ENCODE measurements around the gene SLC13A3.
"Not testable (repeated sequence)": the region's sequence is repeated elsewhere in the genome, so short reads cannot be mapped to it uniquely, and the experiment has no call there.

Gene SLC13A3

DNA sequence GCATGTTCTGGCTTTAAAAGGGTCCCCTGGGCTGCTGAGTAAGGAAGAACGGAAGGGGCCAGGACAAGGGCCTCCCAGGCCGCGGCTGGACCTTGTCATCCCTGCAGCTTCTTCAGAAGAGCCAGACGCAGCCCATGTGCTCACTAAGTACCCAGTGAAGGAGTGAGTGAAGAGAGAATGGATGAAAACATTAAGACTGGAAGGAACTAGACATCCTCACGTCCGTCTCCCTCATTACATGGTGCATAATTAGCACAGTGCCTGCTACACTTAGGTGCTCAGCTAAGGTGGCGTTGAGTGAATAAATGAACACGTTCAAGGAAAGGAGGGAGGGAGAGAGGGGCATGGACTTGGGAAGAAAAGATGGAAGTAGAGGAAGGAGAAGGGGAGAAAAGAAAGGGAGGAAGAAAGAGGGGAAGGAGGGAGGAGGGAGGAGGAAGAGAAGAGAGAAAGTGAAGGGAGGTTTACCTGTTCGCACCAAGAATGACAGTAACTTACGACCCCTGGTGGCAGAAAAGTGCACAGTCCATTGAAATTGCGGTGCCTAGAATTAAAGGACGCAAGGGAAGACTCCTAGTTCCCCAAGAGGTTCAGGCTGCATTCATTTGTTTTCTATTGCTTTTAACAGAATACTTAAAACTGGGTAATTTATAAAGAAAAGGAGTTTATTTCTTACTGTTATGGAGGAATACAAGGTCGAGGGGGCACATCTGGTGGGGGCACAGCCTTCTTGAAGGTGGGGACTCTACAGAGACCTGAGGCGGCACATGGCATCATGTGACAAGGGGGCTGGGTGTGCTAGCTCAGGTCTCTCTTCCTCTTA, 30.0 kb upstream of the SLC13A3 start:
- peak; percentile 77 for DNase-seq

DNA sequence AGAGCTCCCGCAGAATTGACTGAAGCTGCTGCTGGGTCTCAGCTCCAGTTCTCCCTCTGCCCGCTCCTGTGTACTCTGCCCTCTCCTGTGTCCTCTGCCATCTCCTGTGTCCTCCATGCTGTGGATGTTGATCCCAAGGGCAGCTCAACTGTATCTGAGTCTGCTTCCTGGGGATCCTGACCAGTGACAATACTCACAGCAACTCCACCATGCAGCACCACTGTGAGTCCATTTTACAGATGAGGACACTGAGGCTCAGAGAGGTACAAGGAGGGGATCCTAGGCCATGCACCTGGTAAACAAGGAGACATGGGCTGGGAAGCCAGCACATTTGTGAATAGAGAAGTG, 29.4 kb upstream of the SLC13A3 start:
- no peak for DNase-seq

- DNase-seq, result no peak
Observed at GRCh38 chr20:46678516-46678915, 27.3 kb upstream of the SLC13A3 start.

DNA sequence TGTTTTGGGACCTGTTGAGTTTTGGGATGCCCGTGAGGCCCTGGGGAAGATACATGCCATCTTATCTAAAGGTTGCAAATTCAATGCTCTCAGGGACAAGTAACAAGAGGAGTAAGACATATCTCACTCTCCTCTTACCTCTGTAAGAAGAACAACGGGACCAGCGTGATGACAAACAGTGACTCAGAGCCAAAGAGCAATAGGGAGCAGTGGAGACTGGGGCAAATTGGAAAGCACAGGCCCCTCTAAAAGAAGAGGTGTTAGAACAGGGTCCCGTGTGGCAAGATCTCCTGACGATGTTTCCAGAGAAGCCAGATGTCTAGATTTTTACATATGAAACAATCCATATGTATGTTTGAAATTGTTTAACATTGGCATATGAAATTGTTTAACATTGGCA, 26.3 kb upstream of the SLC13A3 start:
- DNase-seq, result no peak

DNA sequence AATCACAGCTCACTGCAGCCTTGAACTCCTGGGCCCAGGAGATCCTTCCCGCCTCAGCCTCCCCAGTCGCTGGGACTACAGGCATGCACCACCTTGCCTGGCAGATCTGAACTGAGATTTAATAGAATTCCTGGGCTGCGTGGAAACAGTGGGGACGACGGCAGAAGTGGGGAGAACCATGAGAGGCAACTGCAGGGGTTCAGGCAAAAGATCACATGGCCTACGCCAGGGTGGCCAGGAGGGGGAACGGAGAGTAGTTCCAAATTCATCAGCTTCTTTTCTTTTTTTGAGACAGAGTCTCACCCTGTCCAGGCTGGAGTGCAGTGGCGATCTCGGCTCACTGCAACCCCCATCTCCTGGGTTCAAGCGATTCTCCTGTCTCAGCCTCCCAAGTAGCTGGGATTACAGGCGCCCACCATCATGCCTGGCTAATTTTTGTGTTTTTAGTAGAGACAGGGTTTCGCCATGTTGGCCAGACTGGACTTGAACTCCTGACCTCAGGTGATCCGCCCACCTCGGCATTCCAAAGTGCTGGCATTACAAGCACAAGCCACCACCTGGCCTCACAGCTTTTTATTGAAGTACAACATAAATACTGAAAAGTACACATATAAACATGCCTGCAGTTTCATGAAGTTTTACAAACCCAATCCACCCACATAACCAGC, 25.5 kb upstream of the SLC13A3 start:
- DNase-seq, result not testable (repeated sequence)

- no peak for DNase-seq
Observed at GRCh38 chr20:46674253-46675083, 23.2 kb upstream of the SLC13A3 start.

GRCh38 chr20:46673394-46674252, 22.4 kb upstream of the SLC13A3 start:
- DNase-seq, result no peak

GRCh38 chr20:46672543-46673148, 21.4 kb upstream of the SLC13A3 start:
- no peak for DNase-seq

GRCh38 chr20:46671866-46672542, 20.7 kb upstream of the SLC13A3 start:
- no peak for DNase-seq

DNA sequence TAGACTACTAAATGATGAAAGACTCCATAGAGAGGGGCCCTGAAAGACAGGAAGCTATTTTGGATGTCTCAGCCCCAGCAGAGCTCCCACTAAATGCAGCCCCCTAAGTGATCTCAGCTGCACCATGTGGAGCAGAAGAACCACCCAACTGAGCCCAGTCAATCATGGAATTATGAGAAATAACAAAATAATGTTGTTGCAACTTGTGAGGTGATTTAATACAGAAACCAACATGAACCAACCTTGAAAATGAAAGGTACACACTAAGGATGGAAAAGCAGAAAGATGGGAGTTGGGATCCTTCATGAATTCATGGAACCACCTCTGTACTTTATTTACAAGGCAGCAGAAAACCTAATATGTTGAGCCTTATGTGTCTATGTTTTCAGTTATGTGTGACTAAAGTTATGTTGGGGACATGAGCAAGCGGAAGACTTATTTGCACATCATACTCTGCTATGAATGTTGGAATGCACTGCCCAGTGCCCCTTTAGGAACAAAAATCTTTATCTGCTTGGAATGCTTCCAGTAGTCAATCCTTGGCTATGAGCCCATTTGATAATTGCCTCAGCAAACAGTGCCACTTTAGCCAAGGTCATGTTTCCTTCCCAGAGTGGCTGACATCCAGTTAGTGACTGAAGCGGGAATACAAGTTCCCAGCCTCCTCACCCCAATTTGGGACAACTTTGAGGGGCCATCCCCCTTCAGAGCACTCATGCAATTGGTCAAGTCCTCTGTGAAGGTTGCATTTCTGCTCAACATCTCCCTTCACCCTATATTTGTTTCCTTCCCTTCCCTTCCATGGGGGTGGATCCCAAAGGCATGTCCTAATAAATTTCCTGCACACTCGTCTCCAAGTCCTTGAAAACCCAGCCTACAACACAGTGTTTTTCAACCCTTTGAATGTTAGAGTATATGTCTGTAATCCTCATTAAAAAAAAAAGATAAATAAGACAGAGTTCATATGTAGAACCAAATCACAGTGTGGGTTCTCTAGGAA, 19.6 kb upstream of the SLC13A3 start:
- no peak for DNase-seq

GRCh38 chr20:46670228-46670584, 18.9 kb upstream of the SLC13A3 start:
- DNase-seq, result no peak

GRCh38 chr20:46666818-46667515, 15.7 kb upstream of the SLC13A3 start:
- no peak for DNase-seq

DNA sequence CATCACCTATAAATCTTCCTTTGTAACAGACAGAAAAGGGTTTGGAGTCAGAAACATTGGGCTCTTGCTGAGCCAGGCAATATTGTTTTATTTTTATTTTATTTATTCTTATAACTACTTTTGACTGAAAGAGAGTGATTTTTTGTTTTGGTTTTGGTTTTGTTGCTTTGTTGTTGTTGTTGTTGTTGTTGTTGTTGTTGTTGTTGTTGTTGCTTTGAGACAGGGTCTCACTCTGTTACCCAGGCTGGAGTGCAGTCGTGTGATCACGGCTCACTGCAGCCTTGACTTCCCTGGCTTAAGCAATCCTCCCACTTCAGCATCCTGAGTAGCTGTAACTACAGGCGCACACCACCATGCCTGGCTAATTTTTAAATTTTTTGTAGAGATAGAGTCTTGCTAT, 15.0 kb upstream of the SLC13A3 start:
- DNase-seq, result no peak

DNA sequence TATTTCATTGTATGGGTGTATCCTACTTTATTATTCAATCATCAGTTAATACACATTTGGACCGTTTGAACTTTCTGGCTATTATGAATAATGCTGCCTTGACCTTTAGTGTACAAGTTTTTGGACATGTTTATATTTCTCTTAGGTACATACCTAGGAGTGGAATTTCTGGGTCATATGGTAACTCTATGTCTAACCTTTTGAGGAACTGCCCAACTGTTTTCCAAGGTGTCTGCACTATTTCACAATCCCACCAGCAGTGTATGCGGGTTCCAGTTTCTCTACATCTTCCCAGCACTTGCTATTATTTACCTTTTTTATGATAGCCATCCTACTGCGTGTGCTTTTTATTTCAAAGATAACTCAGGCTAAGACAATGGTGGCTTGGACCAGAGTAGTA, 14.3 kb upstream of the SLC13A3 start:
- DNase-seq, result no peak

- no peak for DNase-seq
Observed at GRCh38 chr20:46663531-46663930, 12.3 kb upstream of the SLC13A3 start.

- no peak for DNase-seq
Observed at GRCh38 chr20:46661659-46662058, 10.4 kb upstream of the SLC13A3 start.

DNA sequence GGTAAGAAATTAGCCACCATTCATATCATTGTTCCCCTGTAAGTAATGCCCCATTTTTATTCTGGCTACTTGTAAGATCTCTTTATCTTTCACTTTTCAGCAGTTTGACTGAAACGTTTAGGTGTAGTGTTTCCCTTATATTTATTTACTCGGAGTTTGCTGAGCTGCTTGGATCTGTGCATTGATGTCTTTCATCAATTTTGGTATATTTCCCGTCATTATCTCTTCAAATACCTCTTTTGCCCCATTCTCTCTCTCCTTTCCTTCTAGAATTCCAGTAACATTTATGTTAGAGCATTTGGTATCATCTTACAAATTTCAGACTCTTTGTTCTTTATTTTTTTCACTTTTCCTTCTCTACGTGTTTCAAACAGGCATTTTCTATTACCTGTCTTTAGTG, 9.2 kb upstream of the SLC13A3 start:
- DNase-seq, result no peak

DNA sequence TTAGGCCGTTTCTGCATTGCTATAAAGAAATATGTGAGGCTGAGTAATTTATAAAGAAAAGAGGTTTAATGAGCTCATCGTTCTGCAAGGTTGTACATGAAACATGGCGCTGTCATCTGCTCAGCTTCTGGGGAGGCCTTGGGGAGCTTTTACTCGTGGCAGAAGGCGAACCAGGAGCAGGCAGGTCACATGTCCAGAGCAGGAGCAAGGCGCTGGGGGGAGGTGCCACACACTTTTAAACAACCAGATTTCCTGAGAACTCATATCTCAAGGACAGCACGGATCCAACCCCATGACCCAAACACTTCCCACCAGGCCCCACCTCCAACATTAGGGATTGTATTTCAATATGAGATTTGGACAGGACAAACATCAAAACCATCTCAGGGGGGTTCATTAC, 6.4 kb upstream of the SLC13A3 start:
- DNase-seq, result no peak

- DNase-seq, result no peak
Observed at GRCh38 chr20:46657137-46657536, 5.9 kb upstream of the SLC13A3 start.

- no peak for DNase-seq
Observed at GRCh38 chr20:46652699-46653098, 1.4 kb upstream of the SLC13A3 start.
